Hypothalamus (tissue), 51 donors: ENCODE results near the gene GYS1.
A peak's percentile ranks its signal among the peaks of the same experiment; 100 is the strongest.

ENCODE experiments used
- DNase-seq, 51 donors: peaks; one replicate each; lab custom pipeline; 2025; lab: John Stamatoyannopoulos, UW

GYS1 gene

DNA sequence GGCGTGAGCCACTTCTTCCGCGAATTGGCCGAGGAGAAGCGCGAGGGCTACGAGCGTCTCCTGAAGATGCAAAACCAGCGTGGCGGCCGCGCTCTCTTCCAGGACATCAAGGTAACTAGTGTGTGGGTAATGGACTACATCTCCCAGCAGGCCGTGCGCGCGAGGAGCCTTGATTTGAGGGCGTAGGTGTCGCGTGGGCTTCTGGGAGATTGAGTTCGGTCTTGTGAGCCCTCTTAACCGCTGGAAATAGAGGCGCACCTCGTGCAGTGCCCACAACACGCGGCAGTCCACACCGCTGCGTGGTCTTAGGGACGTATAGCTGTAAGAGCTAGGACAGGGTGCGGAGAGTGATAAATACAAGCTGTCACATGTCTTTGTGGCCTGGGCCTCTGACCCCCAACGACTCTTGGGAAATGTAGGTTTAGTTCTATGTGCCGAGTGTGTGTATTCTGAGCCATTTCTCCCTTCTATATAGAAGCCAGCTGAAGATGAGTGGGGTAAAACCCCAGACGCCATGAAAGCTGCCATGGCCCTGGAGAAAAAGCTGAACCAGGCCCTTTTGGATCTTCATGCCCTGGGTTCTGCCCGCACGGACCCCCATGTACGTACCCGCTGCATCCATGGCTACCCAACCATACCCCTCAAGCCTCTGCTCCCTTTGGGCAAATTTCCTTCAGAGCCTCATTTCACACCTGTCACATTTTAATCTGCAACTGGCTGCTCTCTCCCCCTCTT, 27.1 kb downstream of the GYS1 start:
- peak; percentile 44 to 95 (median 77) for DNase-seq

- DNase-seq, result peak; percentile 73 to 99 (median 97)
These were observed 27.9 kb downstream of the GYS1 start, which contains the start of gene FTL for GRCh38 chr19:48965040-48965805. Gene FTL (plus strand): TSS chr19:48965309. CDS start chr19:48965508, 199 bp downstream.

GRCh38 chr19:48964205-48965039, 28.7 kb downstream of the GYS1 start:
- peak in 10 of 51 donors; percentile 21 to 69 (median 38) for DNase-seq

DNA sequence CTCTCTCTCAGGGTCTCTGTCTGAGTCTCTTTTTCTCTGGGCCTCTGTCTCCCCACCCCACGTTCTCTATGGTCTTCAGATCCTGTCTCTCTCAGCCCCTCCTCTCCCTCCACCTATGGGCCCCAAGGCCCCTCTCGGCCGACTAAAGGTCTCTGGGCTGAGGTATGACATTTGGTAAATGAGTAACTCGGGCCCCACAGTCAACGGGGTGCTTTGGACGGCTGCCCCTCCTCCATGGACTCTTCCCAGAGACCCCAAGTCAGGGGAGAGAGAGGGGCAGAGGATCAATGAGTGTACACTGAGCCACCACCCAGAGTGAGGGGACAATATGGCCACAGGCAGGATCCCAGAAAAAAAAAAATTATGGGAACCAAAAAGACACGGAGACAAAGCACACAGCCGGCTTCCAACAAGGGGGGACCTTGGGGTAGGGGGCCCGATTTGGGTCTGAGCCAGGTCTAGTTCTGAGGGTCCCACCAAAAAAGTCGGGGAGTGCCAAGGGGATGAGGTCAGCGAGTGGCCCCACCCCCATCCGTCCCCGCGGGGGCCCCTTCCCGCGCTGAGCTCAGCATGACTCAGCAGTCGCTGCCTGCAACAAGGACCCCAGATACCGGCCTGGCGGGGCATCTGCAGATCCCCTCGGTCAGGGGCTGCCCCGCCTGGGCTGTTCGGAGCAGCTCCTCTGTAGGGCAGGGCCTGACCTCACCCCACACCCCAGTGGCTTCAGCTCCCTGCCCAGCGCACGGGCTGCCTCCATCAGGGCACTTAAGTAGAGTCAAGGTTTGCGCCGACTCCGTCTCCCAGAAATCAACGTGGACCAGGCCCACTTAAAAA, 29.5 kb downstream of the GYS1 start:
- DNase-seq, result peak in 50 of 51 donors; percentile 2 to 86 (median 60)

- no peak for DNase-seq
These were observed 30.3 kb downstream of the GYS1 start for GRCh38 chr19:48962849-48963165.

DNA sequence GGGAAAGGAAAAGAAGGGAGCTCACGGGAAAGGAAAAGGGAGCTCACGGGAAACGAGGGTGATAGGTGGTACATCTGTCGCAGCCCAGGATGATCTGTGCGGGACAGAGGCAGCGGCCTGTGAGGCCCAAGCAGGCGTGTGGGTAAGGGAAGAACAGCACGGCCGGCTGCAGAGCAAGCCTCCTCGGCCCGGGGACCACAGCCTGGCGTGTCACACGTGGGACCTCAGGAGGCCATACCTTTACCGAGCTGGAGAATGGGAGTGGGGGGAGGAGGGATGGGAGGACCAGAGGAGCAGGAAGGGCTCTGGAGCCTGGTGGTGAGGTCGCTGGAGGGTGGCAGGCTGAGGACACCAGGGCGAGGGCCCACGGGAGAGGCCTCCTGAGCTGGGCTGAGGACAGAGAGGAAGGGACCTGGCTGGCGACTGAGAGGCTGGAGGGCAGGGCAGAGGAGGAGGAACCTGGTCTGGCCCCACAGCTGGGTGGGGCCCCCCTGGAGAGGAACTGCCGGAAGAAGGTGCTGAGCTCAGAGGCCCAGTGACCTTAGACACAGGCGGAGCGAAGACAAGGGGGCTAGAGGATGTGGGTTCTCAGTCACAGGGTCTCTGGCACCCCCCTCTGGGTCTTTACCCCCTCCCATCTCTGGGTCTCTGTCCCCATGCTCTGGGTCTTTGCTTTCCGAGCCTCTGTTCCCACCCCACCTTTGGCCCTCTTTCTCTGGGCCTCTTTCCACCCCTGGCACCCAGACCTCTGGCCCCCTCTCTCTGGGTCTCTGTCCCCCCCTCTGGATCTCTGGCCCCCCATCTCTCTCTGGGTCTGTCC, 30.9 kb downstream of the GYS1 start:
- peak in 16 of 51 donors; percentile 1 to 35 (median 12) for DNase-seq

DNA sequence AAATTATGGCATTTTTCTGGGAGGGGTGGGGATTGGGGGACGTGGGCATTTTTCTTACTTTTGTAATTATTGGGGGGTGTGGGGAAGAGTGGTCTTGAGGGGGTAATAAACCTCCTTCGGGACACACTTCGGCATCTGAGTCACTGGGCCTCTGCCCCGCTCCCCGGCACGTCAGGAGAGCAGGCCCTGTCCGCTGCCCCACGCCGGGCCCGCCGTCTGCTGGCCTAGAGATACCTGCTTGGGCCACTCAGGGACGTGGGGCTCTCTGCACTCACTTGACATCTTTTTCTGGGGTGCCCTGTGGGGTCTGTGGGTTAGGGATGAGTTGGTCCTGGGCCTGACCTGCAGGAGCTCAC, 31.5 kb downstream of the GYS1 start:
- no peak for DNase-seq

DNA sequence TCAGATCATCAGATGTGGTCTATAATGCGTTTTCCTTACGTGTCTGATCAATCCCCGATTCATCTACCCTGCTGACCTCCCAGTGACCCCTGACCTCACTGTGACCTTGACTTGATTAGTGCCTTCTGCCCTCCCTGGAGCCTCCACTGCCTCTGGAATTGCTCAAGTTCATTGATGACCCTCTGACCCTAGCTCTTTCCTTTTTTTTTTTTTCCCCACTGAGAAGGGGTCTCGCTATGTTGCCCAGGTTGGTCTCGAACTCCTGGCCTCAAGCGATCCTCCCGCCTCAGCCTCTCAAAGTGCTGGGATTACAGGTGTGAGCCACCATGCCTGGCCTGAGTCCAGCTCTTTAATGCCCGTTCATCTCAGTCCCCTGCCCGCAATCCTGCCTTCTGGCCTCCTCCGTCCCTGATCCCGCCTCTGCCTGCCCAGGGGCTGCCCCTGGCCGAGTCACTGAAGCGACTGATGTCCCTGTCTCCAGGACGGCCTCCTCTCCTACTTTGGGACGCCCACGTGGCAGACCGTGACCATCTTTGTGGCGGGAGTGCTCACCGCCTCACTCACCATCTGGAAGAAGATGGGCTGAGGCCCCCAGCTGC, 32.0 kb downstream of the GYS1 start:
- DNase-seq, result no peak

DNA sequence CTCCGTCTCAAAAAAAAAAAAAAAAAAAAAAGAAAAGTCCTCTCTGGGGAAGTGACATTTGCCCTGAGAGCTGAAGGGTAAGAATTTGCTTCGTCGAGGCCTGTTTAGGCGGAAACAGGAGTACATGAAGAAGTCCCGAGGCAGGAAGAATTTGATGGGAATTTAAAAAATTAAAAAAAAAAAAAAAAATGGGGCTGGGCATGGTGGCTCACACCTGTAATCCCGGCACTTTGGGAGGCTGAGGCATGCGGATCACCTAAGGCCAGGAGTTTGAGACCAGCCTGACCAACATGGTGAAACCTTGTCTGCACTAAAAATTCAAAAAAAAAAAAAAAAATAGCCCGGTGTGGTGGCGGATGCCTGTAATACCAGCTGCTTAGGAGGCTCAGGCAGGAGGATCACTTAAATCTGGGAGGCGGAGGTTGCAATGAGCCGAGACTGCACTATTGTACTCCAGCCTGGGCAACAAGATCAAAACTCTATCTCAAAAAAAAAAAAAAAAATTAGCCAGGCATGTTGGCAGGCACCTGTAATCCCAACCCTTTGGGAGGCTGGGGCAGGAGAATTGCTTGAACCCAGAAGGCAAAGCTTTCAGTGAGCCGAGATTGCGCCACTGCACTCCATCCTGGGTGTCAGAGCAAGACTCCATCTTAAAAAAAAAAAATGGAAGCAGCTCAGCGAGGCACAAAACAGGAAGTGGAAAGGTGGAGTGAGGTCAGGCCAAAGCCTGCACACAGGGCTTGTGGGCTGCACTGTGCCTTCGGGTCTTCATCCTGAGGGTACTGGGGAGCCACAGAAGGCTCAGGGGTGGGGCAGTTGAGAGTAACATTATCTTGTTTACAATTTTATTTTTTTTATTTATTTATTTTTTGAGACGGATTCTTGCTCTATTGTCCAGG, 33.5 kb downstream of the GYS1 start:
- no peak for DNase-seq

DNA sequence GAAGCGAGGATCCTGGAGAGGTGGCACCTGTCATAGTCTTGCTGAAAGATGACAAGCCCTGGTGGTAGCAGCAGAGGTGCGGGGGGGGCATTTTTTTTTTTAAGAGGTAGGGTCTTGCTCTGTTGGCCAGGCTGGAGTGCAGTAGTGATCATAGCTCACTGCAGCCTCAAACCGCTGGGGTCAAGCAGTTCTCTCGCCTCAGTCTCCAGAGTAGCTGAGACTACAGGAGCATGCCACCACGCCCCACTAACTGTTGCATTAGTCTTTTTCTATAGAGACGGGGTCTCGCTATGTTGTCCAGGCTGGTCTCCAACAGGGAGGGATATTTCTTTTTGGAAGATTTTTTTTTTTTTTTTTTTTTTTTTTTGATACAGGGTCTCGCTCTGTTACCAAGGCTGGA, 35.1 kb downstream of the GYS1 start:
- no peak for DNase-seq

GRCh38 chr19:48955308-48955958, 37.7 kb downstream of the GYS1 start:
- peak in 1 of 51 donors; percentile 0 for DNase-seq

DNA sequence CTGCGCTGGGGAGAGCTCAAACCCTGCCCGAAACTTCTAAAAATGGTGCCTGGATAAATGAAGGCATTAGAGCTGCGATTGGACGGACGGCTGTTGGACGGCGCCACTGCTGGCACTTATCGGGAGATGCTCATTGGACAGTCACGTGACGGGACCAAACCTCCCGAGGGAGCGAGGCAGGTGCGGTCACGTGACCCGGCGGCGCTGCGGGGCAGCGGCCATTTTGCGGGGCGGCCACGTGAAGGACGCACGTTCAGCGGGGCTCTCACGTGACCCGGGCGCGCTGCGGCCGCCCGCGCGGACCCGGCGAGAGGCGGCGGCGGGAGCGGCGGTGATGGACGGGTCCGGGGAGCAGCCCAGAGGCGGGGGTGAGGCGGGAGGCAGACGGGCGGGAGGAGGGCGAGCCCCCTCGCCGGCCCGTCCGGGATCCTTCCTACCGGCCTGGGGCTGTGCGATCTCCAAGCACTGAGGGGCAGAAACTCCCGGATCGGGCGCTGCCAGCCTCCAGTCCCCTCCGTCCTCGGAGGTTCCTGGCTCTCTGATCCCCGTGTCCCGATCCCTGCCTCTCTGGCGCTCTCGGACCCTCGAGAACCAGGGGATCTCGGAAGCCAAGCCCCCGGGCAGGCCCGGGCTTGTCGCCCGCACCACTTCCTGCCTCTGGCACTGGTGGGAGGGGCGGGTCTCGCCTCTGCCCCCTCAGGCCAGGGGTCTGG, 38.4 kb downstream of the GYS1 start, which contains the start of gene BAX:
BAX (plus strand) TSS at position 281 of the 713 bp plus-strand sequence; CDS start at position 335, 54 bp downstream.
- peak; percentile 40 to 98 (median 90) for DNase-seq

DNA sequence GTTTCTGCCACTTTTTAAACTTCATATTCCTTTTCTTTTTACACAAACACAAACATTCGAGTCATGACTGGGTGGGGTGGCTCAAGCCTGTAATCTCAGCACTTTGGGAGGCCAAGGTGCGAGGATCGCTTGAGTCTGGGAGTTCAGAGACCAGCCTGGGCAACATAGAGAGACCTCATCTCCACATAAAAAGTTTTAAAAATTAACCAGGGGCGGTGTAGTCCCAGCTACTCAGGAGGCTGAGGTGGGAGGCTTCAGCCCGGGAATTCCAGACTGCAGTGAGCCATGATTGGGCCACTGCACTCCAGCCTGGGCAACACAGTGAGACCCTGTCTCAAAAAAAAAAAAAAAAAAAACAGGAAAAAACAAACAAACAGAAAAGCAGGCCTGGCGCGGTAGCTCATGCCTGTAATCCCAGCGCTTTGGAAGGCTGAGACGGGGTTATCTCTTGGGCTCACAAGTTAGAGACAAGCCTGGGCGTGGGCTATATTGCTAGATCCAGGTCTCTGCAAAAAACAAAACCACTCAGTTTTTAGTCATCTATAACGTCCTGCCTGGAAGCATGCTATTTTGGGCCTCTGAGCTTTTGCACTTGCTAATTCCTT, 39.0 kb downstream of the GYS1 start:
- no peak for DNase-seq

- DNase-seq, result no peak
These were observed 40.0 kb downstream of the GYS1 start for GRCh38 chr19:48953141-48953540.

DNA sequence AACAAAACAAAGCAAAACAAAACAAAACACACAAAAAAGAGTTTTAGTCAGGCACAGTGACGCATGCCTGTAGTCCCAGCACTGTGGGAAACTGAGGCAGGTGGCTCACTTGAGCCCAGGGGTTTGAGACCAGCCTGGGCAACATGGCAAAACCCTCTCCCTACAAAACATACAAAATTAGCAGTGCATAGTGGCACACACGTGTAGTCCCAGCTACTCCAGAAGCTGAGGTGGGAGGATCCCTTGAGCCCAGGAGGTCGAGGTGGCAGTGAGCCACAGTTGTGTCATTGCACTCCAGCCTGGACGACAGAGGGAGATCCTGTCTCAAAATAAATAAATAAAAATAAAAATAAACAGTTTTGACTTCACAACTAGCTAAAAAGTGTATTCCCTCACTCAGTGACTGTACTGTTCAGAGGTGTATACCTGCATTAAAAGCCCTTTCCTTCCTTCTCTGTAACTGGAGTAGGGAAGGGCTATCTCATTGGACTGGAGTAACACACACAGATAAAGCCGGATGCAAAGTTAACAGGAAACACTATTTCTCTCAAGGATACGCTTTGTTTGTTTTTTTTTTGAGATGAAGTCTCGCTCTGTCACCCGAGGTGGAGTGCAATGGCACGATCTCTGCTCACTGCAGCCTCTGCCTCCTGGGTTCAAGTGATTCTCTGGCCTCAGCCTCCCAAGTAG, 42.1 kb downstream of the GYS1 start:
- DNase-seq, result no peak

DNA sequence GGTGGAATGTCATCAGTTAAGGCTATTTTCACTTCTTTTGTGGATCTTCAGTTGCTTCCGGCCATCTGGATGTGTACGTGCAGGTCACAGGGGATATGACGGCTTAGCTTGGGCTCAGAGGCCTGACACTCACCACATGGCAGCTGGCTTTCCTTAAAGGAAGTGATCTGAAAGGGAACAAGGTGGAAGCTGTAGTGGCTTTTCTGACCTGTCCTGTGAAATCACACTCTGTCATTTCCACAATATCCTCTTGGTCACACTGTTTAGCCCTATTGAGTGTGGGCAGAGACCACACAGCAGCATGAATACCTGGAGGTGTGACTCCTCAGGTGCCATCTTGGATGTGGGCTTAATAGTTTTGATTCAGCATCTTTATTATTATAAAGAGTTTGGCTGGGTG, 43.0 kb downstream of the GYS1 start:
- no peak for DNase-seq
